HCT116 (cell line): ENCODE data around the gene RACGAP1. TPM values are rescaled to one million over a fixed set of nuclear protein-coding genes. Genes with fewer than 3 reads are reported as not detected.

ENCODE experiments used
- ATAC-seq: fragments of 200-7000 bp; cut with Tn5 transposase; 2 replicates; pipeline ENCODE4 v1.9.1; 2020; ENCODE audit warnings: mild to moderate bottlenecking, moderate library complexity
- BruUV-seq: library from RNA; stranded (reverse); fragments of 400-500 nt; replicated peaks from 2 replicates; lab custom pipeline; 2021; lab: Mats Ljungman, UMichigan
- CTCF ChIA-PET: fragments of 300-600 bp; sonication (Branson Sonifier 250); formaldehyde crosslinking; loops from one replicate; lab custom pipeline; 2021; ENCODE audit warnings: antibody characterized with exemption; lab: Charles Lee
- POLR2A ChIA-PET: fragments of 300-600, 350-600 bp; sonication (Branson Sonifier 250); formaldehyde crosslinking; loops from one replicate; lab custom pipeline; 2021; ENCODE audit warnings: antibody characterized with exemption; lab: Charles Lee
- RAD21 ChIA-PET, 2 experiments: fragments of 300-600 bp; sonication (Branson Sonifier 250); formaldehyde crosslinking; loops; one replicate each; lab custom pipeline; 2023; ENCODE audit warnings: low total read pairs in 2 of 2; ENCODE audit not compliant: uncharacterized antibody in 2 of 2, unreplicated experiment in 2 of 2, low non-redundant PET in 1 of 2; lab: Charles Lee
- DNase-seq: peaks from one replicate; pipeline ENCODE4 v3.0.0-alpha.2; 2010; ENCODE audit warnings: low read depth, low spot score
- H2AFZ ChIP-seq: fragments of 200-600 bp; shearing (Covaris generic), sonication (generic); 2 replicates; pipeline ENCODE4 v1.6.1; 2017; ENCODE audit warnings: low read depth, mixed run types, mixed read lengths, antibody characterized with exemption, low read length; ENCODE audit not compliant: poor library complexity, severe bottlenecking
- H3K27ac ChIP-seq: 2 replicates; pipeline ENCODE4 v1.5.1; 2012; ENCODE audit warnings: low read depth, low read length
- H3K27me3 ChIP-seq: fragments of 200-600 bp; sonication (generic); 2 replicates; pipeline ENCODE4 v1.6.1; 2016; ENCODE audit warnings: mixed run types, low read length, mixed read lengths; ENCODE audit not compliant: insufficient read depth
- H3K36me3 ChIP-seq, 2 experiments: fragments of 200-500 bp in 1 of 2; fragments of 200-600 bp in 1 of 2; sonication (Bioruptor generic) in 1 of 2; sonication (generic) in 1 of 2; 2 replicates each; pipeline versions ENCODE4 v1.5.1 to v1.6.1; 2014 to 2016; ENCODE audit warnings: low read length in 2 of 2, inconsistent platforms in 1 of 2, mixed read lengths in 1 of 2, mixed run types in 1 of 2; ENCODE audit not compliant: insufficient read depth in 2 of 2, control insufficient read depth in 1 of 2
- H3K4me1 ChIP-seq, 2 experiments: fragments of 200-600 bp in 1 of 2; sonication (generic) in 1 of 2; 2 replicates each; pipeline versions ENCODE4 v1.5.1 to v1.6.1; 2012 to 2017; ENCODE audit warnings: low read length in 2 of 2, inconsistent platforms in 1 of 2, mild to moderate bottlenecking in 1 of 2, mixed read lengths in 1 of 2, mixed run types in 1 of 2, moderate library complexity in 1 of 2; ENCODE audit not compliant: insufficient read depth in 2 of 2, control insufficient read depth in 1 of 2
- H3K4me2 ChIP-seq: fragments of 200-600 bp; sonication (generic); 2 replicates; pipeline ENCODE4 v1.6.1; 2017; ENCODE audit warnings: mixed run types, low read length, mixed read lengths
- H3K4me3 ChIP-seq, 2 experiments: fragments of 200-600 bp in 1 of 2; sonication (generic) in 1 of 2; replicated peaks in 1 of 2; 2 replicates each; pipeline ENCODE4 v1.5.1; 2011 to 2016; ENCODE audit warnings: low read length in 2 of 2, control low read depth in 1 of 2, low read depth in 1 of 2, mild to moderate bottlenecking in 1 of 2, mixed read lengths in 1 of 2, mixed run types in 1 of 2
- H3K79me2 ChIP-seq: fragments of 200-600 bp; sonication (generic); 2 replicates; pipeline ENCODE4 v1.6.1; 2017; ENCODE audit warnings: mild to moderate bottlenecking, mixed run types, low read length, moderate library complexity, mixed read lengths; ENCODE audit not compliant: insufficient read depth
- H3K9ac ChIP-seq: fragments of 200-600 bp; sonication (generic); 2 replicates; pipeline ENCODE4 v1.6.1; 2016; ENCODE audit warnings: low read length, mixed read lengths
- H3K9me2 ChIP-seq: fragments of 200-600 bp; sonication (generic), shearing (Covaris generic); 2 replicates; pipeline ENCODE4 v1.6.1; 2017; ENCODE audit warnings: mixed run types, mild to moderate bottlenecking, moderate library complexity; ENCODE audit not compliant: insufficient read depth
- H3K9me3 ChIP-seq, 2 experiments: fragments of 200-500 bp in 1 of 2; fragments of 200-600 bp in 1 of 2; sonication (Bioruptor generic) in 1 of 2; sonication (generic) in 1 of 2; 2 replicates each; pipeline ENCODE4 v1.6.1; 2014 to 2017; ENCODE audit warnings: low read length in 2 of 2, mixed read lengths in 2 of 2, inconsistent platforms in 1 of 2, low read depth in 1 of 2, mild to moderate bottlenecking in 1 of 2, mixed run types in 1 of 2, moderate library complexity in 1 of 2; ENCODE audit not compliant: control insufficient read depth in 1 of 2, insufficient read depth in 1 of 2
- H4K20me1 ChIP-seq: fragments of 200-600 bp; sonication (generic), shearing (Covaris generic); 2 replicates; pipeline ENCODE4 v1.6.1; 2017; ENCODE audit warnings: mixed run types, mild to moderate bottlenecking, moderate library complexity; ENCODE audit not compliant: insufficient read depth
- CBX3 ChIP-seq: IDR thresholded peaks from 2 replicates; pipeline ENCODE4 v1.6.1; 2012; ENCODE audit warnings: low read depth
- ELF1 ChIP-seq: IDR thresholded peaks from 2 replicates; pipeline ENCODE4 v1.6.1; 2012; ENCODE audit warnings: low read depth, borderline replicate concordance
- EZH2 ChIP-seq: fragments of 200-600 bp; sonication (generic); IDR thresholded peaks from 2 replicates; pipeline ENCODE4 v1.6.1; 2017; ENCODE audit warnings: antibody characterized with exemption, mixed run types
- EZH2phosphoT487 ChIP-seq: fragments of 200-600 bp; IDR thresholded peaks from 2 replicates; pipeline ENCODE4 v1.6.1; 2018; ENCODE audit warnings: antibody characterized with exemption, borderline replicate concordance
- FOSL1 ChIP-seq: IDR thresholded peaks from 2 replicates; pipeline ENCODE4 v1.6.1; 2012; ENCODE audit warnings: low read depth
- POLR2AphosphoS5 ChIP-seq: IDR thresholded peaks from 2 replicates; pipeline ENCODE4 v1.6.1; 2011; ENCODE audit warnings: mild to moderate bottlenecking, low read depth, low read length, moderate library complexity
- SRF ChIP-seq: IDR thresholded peaks from 2 replicates; pipeline ENCODE4 v1.6.1; 2012; ENCODE audit warnings: low read depth
- TCF7L2 ChIP-seq: IDR thresholded peaks from 2 replicates; pipeline ENCODE4 v1.7.0; 2011; ENCODE audit warnings: borderline replicate concordance, inconsistent platforms; ENCODE audit not compliant: insufficient read depth, insufficient read length; ENCODE audit errors: extremely low read depth
- YY1 ChIP-seq: IDR thresholded peaks from 2 replicates; pipeline ENCODE4 v1.6.1; 2011; ENCODE audit warnings: low read length, low read depth, moderate library complexity, mild to moderate bottlenecking; ENCODE audit not compliant: insufficient replicate concordance; ENCODE audit errors: extremely low read depth
- ZFX ChIP-seq: fragments of 450-650 bp; IDR thresholded peaks from 2 replicates; pipeline ENCODE4 v1.6.1; 2017
- ZNF274 ChIP-seq: fragments of 200-500 bp; sonication (Bioruptor generic); IDR thresholded peaks from 2 replicates; pipeline ENCODE4 v1.6.1; 2014; ENCODE audit warnings: mild to moderate bottlenecking, low read depth, low read length, inconsistent platforms
- intact Hi-C: fragments of 100-400 bp; cut with micrococcal nuclease; formaldehyde crosslinking; loops from 2 replicates; pipeline ENCODE4 v1.10.0; 2022
- total RNA-seq: library from RNA; stranded (reverse); gene quantifications from one replicate; pipeline ENCODE4 v1.2.1, GENCODE V29; 2021; ENCODE audit not compliant: unreplicated experiment
- TF ChIP-seq, protein P1 (sequence below): IDR thresholded peaks from 2 replicates; pipeline ENCODE4 v1.6.1; 2011; ENCODE audit warnings: mild to moderate bottlenecking, low read length, moderate library complexity; ENCODE audit not compliant: insufficient replicate concordance; ENCODE audit errors: extremely low read depth
- TF ChIP-seq, protein P2 (sequence below): IDR thresholded peaks from 2 replicates; pipeline ENCODE4 v1.6.1; 2012
- TF ChIP-seq, protein P3 (sequence below), 3 experiments: fragments of 200-600 bp in 1 of 3; sonication (generic) in 1 of 3; IDR thresholded peaks in 2 of 3; conservative IDR thresholded peaks in 1 of 3; 2 replicates each; pipeline ENCODE4 v1.5.1; 2012 to 2017; ENCODE audit warnings: low read depth in 2 of 3, low read length in 2 of 3, antibody characterized with exemption in 1 of 3, borderline replicate concordance in 1 of 3, control low read depth in 1 of 3, mild to moderate bottlenecking in 1 of 3, mixed read lengths in 1 of 3, mixed run types in 1 of 3, moderate library complexity in 1 of 3; ENCODE audit not compliant: insufficient read depth in 1 of 3
- TF ChIP-seq, protein P4 (sequence below): IDR thresholded peaks from 2 replicates; pipeline ENCODE4 v1.6.1; 2012

The RACGAP1 gene
- total RNA-seq, 1 experiment from 2014 or later = 147 TPM

GRCh38 chr12:49964849-49965624 is 60.3 kb downstream of the RACGAP1 start:
- ATAC-seq = no peak
- TF ChIP-seq POLR2AphosphoS5 (no peak), ZFX (no peak), ZNF274 (no peak), SRF (no peak), FOSL1 (no peak), ELF1 (no peak), TCF7L2 (no peak), EZH2 (no peak), YY1 (no peak), EZH2phosphoT487 (no peak), CBX3 (no peak)
- TF ChIP-seq, protein P1, sequence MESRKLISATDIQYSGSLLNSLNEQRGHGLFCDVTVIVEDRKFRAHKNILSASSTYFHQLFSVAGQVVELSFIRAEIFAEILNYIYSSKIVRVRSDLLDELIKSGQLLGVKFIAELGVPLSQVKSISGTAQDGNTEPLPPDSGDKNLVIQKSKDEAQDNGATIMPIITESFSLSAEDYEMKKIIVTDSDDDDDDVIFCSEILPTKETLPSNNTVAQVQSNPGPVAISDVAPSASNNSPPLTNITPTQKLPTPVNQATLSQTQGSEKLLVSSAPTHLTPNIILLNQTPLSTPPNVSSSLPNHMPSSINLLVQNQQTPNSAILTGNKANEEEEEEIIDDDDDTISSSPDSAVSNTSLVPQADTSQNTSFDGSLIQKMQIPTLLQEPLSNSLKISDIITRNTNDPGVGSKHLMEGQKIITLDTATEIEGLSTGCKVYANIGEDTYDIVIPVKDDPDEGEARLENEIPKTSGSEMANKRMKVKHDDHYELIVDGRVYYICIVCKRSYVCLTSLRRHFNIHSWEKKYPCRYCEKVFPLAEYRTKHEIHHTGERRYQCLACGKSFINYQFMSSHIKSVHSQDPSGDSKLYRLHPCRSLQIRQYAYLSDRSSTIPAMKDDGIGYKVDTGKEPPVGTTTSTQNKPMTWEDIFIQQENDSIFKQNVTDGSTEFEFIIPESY = no peak
- TF ChIP-seq, protein P2, sequence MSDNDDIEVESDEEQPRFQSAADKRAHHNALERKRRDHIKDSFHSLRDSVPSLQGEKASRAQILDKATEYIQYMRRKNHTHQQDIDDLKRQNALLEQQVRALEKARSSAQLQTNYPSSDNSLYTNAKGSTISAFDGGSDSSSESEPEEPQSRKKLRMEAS = no peak
- TF ChIP-seq, protein P3, sequence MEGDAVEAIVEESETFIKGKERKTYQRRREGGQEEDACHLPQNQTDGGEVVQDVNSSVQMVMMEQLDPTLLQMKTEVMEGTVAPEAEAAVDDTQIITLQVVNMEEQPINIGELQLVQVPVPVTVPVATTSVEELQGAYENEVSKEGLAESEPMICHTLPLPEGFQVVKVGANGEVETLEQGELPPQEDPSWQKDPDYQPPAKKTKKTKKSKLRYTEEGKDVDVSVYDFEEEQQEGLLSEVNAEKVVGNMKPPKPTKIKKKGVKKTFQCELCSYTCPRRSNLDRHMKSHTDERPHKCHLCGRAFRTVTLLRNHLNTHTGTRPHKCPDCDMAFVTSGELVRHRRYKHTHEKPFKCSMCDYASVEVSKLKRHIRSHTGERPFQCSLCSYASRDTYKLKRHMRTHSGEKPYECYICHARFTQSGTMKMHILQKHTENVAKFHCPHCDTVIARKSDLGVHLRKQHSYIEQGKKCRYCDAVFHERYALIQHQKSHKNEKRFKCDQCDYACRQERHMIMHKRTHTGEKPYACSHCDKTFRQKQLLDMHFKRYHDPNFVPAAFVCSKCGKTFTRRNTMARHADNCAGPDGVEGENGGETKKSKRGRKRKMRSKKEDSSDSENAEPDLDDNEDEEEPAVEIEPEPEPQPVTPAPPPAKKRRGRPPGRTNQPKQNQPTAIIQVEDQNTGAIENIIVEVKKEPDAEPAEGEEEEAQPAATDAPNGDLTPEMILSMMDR (IDR thresholded peaks at IDR 0.05 in 2 of 3, conservative IDR thresholded peaks at IDR 0.05 in 1 of 3; ENCODE audit: borderline replicate concordance in 1 of 3, insufficient read depth in 1 of 3, low read depth in 2 of 3, low read length in 2 of 3) = no peak
- TF ChIP-seq, protein P4, sequence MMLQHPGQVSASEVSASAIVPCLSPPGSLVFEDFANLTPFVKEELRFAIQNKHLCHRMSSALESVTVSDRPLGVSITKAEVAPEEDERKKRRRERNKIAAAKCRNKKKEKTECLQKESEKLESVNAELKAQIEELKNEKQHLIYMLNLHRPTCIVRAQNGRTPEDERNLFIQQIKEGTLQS = no peak
- Histone ChIP-seq H2AFZ (no peak overlapping the region), H3K79me2 (no peaks in the 10 kb centered on the region), H3K9ac (no peak overlapping the region), H3K4me1 (peaks cover 18 to 40% of the 10 kb centered on the region in 2 experiments), H3K27ac (no peak overlapping the region), H3K9me2 (no peaks in the 10 kb centered on the region), H3K36me3 (no peaks in the 10 kb centered on the region), H4K20me1 (no peaks in the 10 kb centered on the region), H3K4me3 (no peak overlapping the region), H3K27me3 (no peaks in the 10 kb centered on the region), H3K4me2 (no peak overlapping the region), H3K9me3 (no peaks in the 10 kb centered on the region)
- POLR2A ChIA-PET = no interaction called here
- CTCF ChIA-PET = interaction anchor here (0.6 to 4.0 kb wide), 5 partner anchors 19 to 1375 kb away, joined by 3 to 65 read pairs (median 39); no protein-coding TSS in a partner anchor
- BruUV-seq = no TSS peak
- no peak for DNase-seq
- RAD21 ChIA-PET = no interaction called here
- intact Hi-C loops = loop anchor here (5.0 to 10.0 kb wide), 2 partner anchors 98 to 190 kb away; no protein-coding TSS in a partner anchor
